ENCODE data around the gene HBA1. TPM values are rescaled to one million over a fixed set of nuclear protein-coding genes. Genes with fewer than 3 reads are reported as not detected.
"Not testable (repeated sequence)": the region's sequence is repeated elsewhere in the genome, so short reads cannot be mapped to it uniquely, and the experiment has no call there.

Gene HBA1
- total and polyA plus RNA-seq, 9 of the 15 experiments (the other 6 are each of a cell fraction or from before 2014, with no cell fraction given), result 128 to 2,388 (median 380) TPM

DNA sequence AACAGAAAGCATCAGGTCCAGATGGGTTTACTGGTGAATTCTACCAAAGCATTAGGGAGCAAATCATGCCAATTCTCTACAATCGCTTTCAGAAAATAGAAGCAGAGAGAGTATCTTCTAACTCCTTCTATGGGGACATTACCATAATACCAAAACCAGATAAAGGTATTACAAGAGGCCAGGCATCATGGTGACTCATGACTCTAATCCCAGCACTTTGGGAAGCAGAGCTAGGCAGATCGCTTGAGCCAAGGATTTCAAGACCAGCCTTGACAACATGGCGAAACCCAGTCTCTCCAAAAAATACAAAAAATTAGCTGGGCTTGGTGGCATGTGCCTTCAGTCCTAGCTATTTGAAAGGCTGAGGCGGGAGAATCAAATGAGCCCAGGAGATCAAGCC lies 26.8 kb downstream of the HBA1 start (continued):
- TF ChIP-seq ZNF79 (CRISPR knock-in tag; IDR thresholded peaks at IDR 0.05; ENCODE audit: low read depth) (no peak), HDGF (IDR thresholded peaks at IDR 0.05) (no peak), HOXB6 (CRISPR knock-in tag; IDR thresholded peaks at IDR 0.05; ENCODE audit: borderline replicate concordance) (no peak)
- TF ChIP-seq, protein P1, sequence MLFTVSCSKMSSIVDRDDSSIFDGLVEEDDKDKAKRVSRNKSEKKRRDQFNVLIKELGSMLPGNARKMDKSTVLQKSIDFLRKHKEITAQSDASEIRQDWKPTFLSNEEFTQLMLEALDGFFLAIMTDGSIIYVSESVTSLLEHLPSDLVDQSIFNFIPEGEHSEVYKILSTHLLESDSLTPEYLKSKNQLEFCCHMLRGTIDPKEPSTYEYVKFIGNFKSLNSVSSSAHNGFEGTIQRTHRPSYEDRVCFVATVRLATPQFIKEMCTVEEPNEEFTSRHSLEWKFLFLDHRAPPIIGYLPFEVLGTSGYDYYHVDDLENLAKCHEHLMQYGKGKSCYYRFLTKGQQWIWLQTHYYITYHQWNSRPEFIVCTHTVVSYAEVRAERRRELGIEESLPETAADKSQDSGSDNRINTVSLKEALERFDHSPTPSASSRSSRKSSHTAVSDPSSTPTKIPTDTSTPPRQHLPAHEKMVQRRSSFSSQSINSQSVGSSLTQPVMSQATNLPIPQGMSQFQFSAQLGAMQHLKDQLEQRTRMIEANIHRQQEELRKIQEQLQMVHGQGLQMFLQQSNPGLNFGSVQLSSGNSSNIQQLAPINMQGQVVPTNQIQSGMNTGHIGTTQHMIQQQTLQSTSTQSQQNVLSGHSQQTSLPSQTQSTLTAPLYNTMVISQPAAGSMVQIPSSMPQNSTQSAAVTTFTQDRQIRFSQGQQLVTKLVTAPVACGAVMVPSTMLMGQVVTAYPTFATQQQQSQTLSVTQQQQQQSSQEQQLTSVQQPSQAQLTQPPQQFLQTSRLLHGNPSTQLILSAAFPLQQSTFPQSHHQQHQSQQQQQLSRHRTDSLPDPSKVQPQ (CRISPR knock-in tag; IDR thresholded peaks at IDR 0.05; ENCODE audit: borderline replicate concordance), result no peak
- TF ChIP-seq, protein P2, sequence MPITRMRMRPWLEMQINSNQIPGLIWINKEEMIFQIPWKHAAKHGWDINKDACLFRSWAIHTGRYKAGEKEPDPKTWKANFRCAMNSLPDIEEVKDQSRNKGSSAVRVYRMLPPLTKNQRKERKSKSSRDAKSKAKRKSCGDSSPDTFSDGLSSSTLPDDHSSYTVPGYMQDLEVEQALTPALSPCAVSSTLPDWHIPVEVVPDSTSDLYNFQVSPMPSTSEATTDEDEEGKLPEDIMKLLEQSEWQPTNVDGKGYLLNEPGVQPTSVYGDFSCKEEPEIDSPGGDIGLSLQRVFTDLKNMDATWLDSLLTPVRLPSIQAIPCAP (CRISPR knock-in tag; IDR thresholded peaks at IDR 0.05; ENCODE audit: borderline replicate concordance), result no peak

DNA sequence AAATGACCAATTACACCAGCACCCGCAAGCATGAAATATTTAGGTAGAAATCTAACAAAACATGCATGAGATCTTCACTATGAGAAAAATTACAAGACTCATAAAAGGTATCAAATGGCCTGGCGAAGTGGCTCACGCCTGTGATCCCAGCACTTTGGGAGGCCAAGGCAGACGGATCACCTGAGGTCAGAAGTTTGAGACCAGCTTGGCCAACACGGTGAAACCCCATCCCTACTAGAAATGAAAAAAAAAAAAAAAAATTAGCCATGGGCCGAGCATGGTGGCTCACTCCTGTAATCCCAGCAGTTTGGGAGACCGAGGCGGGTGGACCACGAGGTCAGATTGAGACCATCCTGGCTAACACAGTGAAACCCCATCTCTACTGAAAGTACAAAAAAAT lies 27.6 kb downstream of the HBA1 start:
- BruUV-seq (replicated peaks); in situ Hi-C loops (cut with MboI): not testable (repeated sequence)
- POLR2A ChIA-PET, result interaction anchor here (1.3 kb wide), 1 partner anchor 21 kb away, joined by 3 read pairs; no protein-coding TSS in a partner anchor

More for the DNA sequence above, 27.6 kb downstream of the HBA1 start:
- H3K9me1 ChIP-seq (ENCODE audit: control insufficient read depth, insufficient read depth, low read length); FAIRE-seq; ATAC-seq; H3K4me2 ChIP-seq (ENCODE audit: insufficient read depth, low read length); H3K4me3 ChIP-seq; H3K9ac ChIP-seq (ENCODE audit: insufficient read depth in 1 of 2, low read depth in 2 of 2, low read length in 2 of 2); H4K20me1 ChIP-seq (replicated peaks; ENCODE audit: control insufficient read depth, insufficient read depth, low read length); intact Hi-C loops (cut with micrococcal nuclease); H2AFZ ChIP-seq (ENCODE audit: low read depth, low read length); H3K27me3 ChIP-seq (ENCODE audit: control insufficient read depth in 2 of 2, insufficient read depth in 2 of 2, low read length in 2 of 2); CTCF ChIA-PET (ENCODE audit: low intra/inter-chr PET ratio); DNase-seq (ENCODE audit: extremely low read depth in 1 of 4, low spot score in 3 of 4); H3K9me3 ChIP-seq (replicated peaks; ENCODE audit: control insufficient read depth, insufficient read depth, low read depth, low read length); H3K79me2 ChIP-seq (ENCODE audit: control insufficient read depth, insufficient read depth, low read length); H3K27ac ChIP-seq (ENCODE audit: extremely low read depth, low read depth, low read length); H3K4me1 ChIP-seq (replicated peaks in 1 of 2; ENCODE audit: control insufficient read depth in 2 of 2, insufficient read depth in 2 of 2, low read length in 2 of 2): not testable (repeated sequence)
- WGBS (ENCODE audit: insufficient coverage, low coverage, missing lambda C conversion rate), result 97% methylated on average over 6 of the region's 9 CpGs
- peaks cover 86% of the 10 kb centered on the region for H3K36me3 ChIP-seq (ENCODE audit: control insufficient read depth, insufficient read depth, low read length)
